ENCODE measurements around the gene GUCY2D.

GUCY2D gene

GRCh38 chr17:8016632-8017424 lies 14.4 kb downstream of the GUCY2D start:
- DNase-seq (ENCODE audit: low read depth, low spot score), result peak; percentile 87

GRCh38 chr17:8018436-8018835 lies 16.0 kb downstream of the GUCY2D start:
- DNase-seq (ENCODE audit: low read depth, low spot score), result no peak

GRCh38 chr17:8019166-8019565 lies 16.8 kb downstream of the GUCY2D start:
- peak; percentile 78 for DNase-seq (ENCODE audit: low read depth, low spot score)

GRCh38 chr17:8019665-8020650 lies 17.5 kb downstream of the GUCY2D start:
- no peak for DNase-seq (ENCODE audit: low read depth, low spot score)

GRCh38 chr17:8020776-8021564 lies 18.6 kb downstream of the GUCY2D start:
- DNase-seq (ENCODE audit: low read depth, low spot score), result no peak

- no peak for DNase-seq (ENCODE audit: low read depth, low spot score)
These were observed 19.3 kb downstream of the GUCY2D start for GRCh38 chr17:8021565-8022359.

GRCh38 chr17:8022360-8023003 lies 20.1 kb downstream of the GUCY2D start:
- peak; percentile 58 for DNase-seq (ENCODE audit: low read depth, low spot score)

GRCh38 chr17:8024161-8024560 lies 21.7 kb downstream of the GUCY2D start:
- peak; percentile 66 for DNase-seq (ENCODE audit: low read depth, low spot score)

GRCh38 chr17:8025176-8025911 lies 22.9 kb downstream of the GUCY2D start:
- no peak for DNase-seq (ENCODE audit: low read depth, low spot score)

GRCh38 chr17:8029121-8029520 lies 26.7 kb downstream of the GUCY2D start:
- DNase-seq (ENCODE audit: low read depth, low spot score), result peak; percentile 60

- no peak for DNase-seq (ENCODE audit: low read depth, low spot score)
These were observed 28.8 kb downstream of the GUCY2D start for GRCh38 chr17:8031261-8031661.

GRCh38 chr17:8031950-8032349 lies 29.5 kb downstream of the GUCY2D start:
- DNase-seq (ENCODE audit: low read depth, low spot score), result no peak

- DNase-seq (ENCODE audit: low read depth, low spot score), result no peak
These were observed 30.0 kb downstream of the GUCY2D start for GRCh38 chr17:8032442-8032841.

- DNase-seq (ENCODE audit: low read depth, low spot score), result no peak
These were observed 36.7 kb downstream of the GUCY2D start, which contains the start of gene ALOX15B for GRCh38 chr17:8038954-8039610. Gene ALOX15B, plus strand, starts transcription at chr17:8039059. Its CDS starts 97 bp downstream, at chr17:8039156.

GRCh38 chr17:8039611-8040168 lies 37.3 kb downstream of the GUCY2D start:
- no peak for DNase-seq (ENCODE audit: low read depth, low spot score)

- DNase-seq (ENCODE audit: low read depth, low spot score), result peak; percentile 57
These were observed 39.0 kb downstream of the GUCY2D start for GRCh38 chr17:8041249-8041928.

GRCh38 chr17:8041979-8042378 lies 39.6 kb downstream of the GUCY2D start:
- DNase-seq (ENCODE audit: low read depth, low spot score), result no peak
